ENCODE measurements around the gene MYL6.
"Not testable (repeated sequence)": the region's sequence is repeated elsewhere in the genome, so short reads cannot be mapped to it uniquely, and the experiment has no call there.

MYL6 gene

GRCh38 chr12:56153678-56154065, 4.5 kb upstream of the MYL6 start:
- POLR2A ChIA-PET, result no interaction called here
- TF ChIP-seq CTCF (IDR thresholded peaks at IDR 0.05; ENCODE audit: insufficient read depth, low read length, missing control alignments), result no peak
- no peak for DNase-seq (ENCODE audit: low read depth, low spot score)
- CTCF ChIA-PET, result interaction anchor here (1.0 to 1.2 kb wide), 2 partner anchors 8 to 35 kb away, joined by 3 to 4 read pairs; partner anchors contain the start of gene ZC3H10
- H3K4me3 ChIP-seq (ENCODE audit: low read depth, low read length), result peak overlapping the region; percentile 68; the same call in 1 of the 2 replicates

- CTCF ChIA-PET, result interaction anchor here (0.8 to 2.3 kb wide), 5 partner anchors 28 to 36 kb away, joined by 3 to 12 read pairs (median 3); partner anchors contain the start of genes SMARCC2 and ZC3H10
Observed at GRCh38 chr12:56154246-56154771, 3.9 kb upstream of the MYL6 start.

GRCh38 chr12:56154818-56155217, 3.3 kb upstream of the MYL6 start:
- ChIA-PET POLR2A (no interaction called here), CTCF (interaction anchor here (0.8 to 2.3 kb wide), 7 partner anchors 12 to 36 kb away, joined by 3 to 12 read pairs (median 3); partner anchors contain the start of genes SMARCC2 and ZC3H10)
- no peak for TF ChIP-seq CTCF (IDR thresholded peaks at IDR 0.05; ENCODE audit: insufficient read depth, low read length, missing control alignments)
- DNase-seq (ENCODE audit: low read depth, low spot score), result no peak
- no peak overlapping the region for H3K4me3 ChIP-seq (ENCODE audit: low read depth, low read length)

More at GRCh38 chr12:56154246-56154771, 3.9 kb upstream of the MYL6 start:
- DNase-seq (ENCODE audit: low read depth, low spot score), result no peak
- no peak overlapping the region for H3K4me3 ChIP-seq (ENCODE audit: low read depth, low read length)
- no peak for TF ChIP-seq CTCF (IDR thresholded peaks at IDR 0.05; ENCODE audit: insufficient read depth, low read length, missing control alignments)
- POLR2A ChIA-PET, result no interaction called here

GRCh38 chr12:56155256-56155845, 2.8 kb upstream of the MYL6 start:
- H3K4me3 ChIP-seq (ENCODE audit: low read depth, low read length), result no peak overlapping the region
- DNase-seq (ENCODE audit: low read depth, low spot score), result no peak
- CTCF ChIA-PET, result interaction anchor here (1.1 to 2.3 kb wide), 7 partner anchors 12 to 37 kb away, joined by 3 to 12 read pairs (median 3); partner anchors contain the start of genes SMARCC2 and ZC3H10
- TF ChIP-seq CTCF (IDR thresholded peaks at IDR 0.05; ENCODE audit: insufficient read depth, low read length, missing control alignments), result no peak
- POLR2A ChIA-PET, result no interaction called here

GRCh38 chr12:56156464-56157200, 1.5 kb upstream of the MYL6 start:
- CTCF ChIA-PET, result interaction anchor here (1.0 to 2.3 kb wide), 4 partner anchors 14 to 37 kb away, joined by 3 to 12 read pairs (median 8); partner anchors contain the start of gene SMARCC2
- POLR2A ChIA-PET, result interaction anchor here (0.9 to 1.2 kb wide), 2 partner anchors 40 to 161 kb away, joined by 3 to 4 read pairs; no protein-coding TSS in a partner anchor
- H3K4me3 ChIP-seq (ENCODE audit: low read depth, low read length), result peak overlapping the region; percentile 99
- not testable (repeated sequence) for DNase-seq (ENCODE audit: low read depth, low spot score)

- ChIA-PET CTCF (interaction anchor here (1.0 to 4.2 kb wide), 3 partner anchors 31 to 39 kb away, joined by 7 to 35 read pairs (median 10); partner anchors contain the start of gene ZC3H10), POLR2A (interaction anchor here (0.8 to 2.8 kb wide), 10 partner anchors 29 to 161 kb away, joined by 3 to 23 read pairs (median 5); partner anchors contain the start of genes ESYT1, RNF41, RPL41 and SMARCC2)
- TF ChIP-seq CTCF (IDR thresholded peaks at IDR 0.05; ENCODE audit: insufficient read depth, low read length, missing control alignments), result peak; percentile 75
- DNase-seq (ENCODE audit: low read depth, low spot score), result peak; percentile 34
- H3K4me3 ChIP-seq (ENCODE audit: low read depth, low read length), result peak overlapping the region; percentile 99
Observed at GRCh38 chr12:56157201-56158028, 744 bp upstream of the MYL6 start.

All from AG04449 (cell line).